PC-9 (cell line): ENCODE results near the gene S100A14. TPM values are rescaled to one million over a fixed set of nuclear protein-coding genes. Genes with fewer than 3 reads are reported as not detected.

ENCODE experiments used
- BruUV-seq: library from RNA; stranded (reverse); fragments of 400-500 nt; replicated peaks from 2 replicates; lab custom pipeline; 2021; lab: Mats Ljungman, UMichigan
- CTCF ChIA-PET: fragments of 300-600 bp; sonication (Branson Sonifier 250); formaldehyde crosslinking; loops from one replicate; lab custom pipeline; 2022; ENCODE audit warnings: antibody characterized with exemption; lab: Charles Lee
- POLR2A ChIA-PET: fragments of 300-600 bp; sonication (Branson Sonifier 250); formaldehyde crosslinking; loops from one replicate; lab custom pipeline; 2022; ENCODE audit warnings: antibody characterized with exemption; ENCODE audit not compliant: unreplicated experiment; lab: Charles Lee
- DNase-seq, 2 experiments: peaks; one replicate each; pipeline versions ENCODE4 v3.0.0 to v3.0.0-alpha.2; 2015 to 2022; ENCODE audit warnings: mixed read lengths in 1 of 2
- H2AFZ ChIP-seq: fragments of 200-600 bp; sonication (generic); 2 replicates; pipeline ENCODE4 v1.8.1; 2017; ENCODE audit warnings: antibody characterized with exemption
- H3F3A ChIP-seq: fragments of 200-600 bp; sonication (generic); 2 replicates; pipeline ENCODE4 v1.8.1; 2017; ENCODE audit warnings: antibody characterized with exemption, mild to moderate bottlenecking, low read depth; ENCODE audit not compliant: insufficient read depth
- H3K27ac ChIP-seq: fragments of 200-600 bp; sonication (generic); 2 replicates; pipeline ENCODE4 v1.6.1; 2016; ENCODE audit warnings: mixed run types
- H3K27me3 ChIP-seq: fragments of 200-600 bp; sonication (generic); 2 replicates; pipeline ENCODE4 v1.6.1; 2016; ENCODE audit warnings: low read depth, mixed run types; ENCODE audit not compliant: insufficient read depth
- H3K36me3 ChIP-seq: fragments of 200-600 bp; sonication (generic); 2 replicates; pipeline ENCODE4 v1.6.1; 2016; ENCODE audit warnings: low read depth, mixed run types
- H3K4me1 ChIP-seq: fragments of 200-600 bp; sonication (generic); replicated peaks from 2 replicates; pipeline ENCODE4 v1.6.1; 2016; ENCODE audit warnings: mixed run types; ENCODE audit not compliant: insufficient read depth
- H3K4me2 ChIP-seq: fragments of 200-600 bp; sonication (generic); 2 replicates; pipeline ENCODE4 v1.6.1; 2017; ENCODE audit warnings: mixed run types
- H3K4me3 ChIP-seq: fragments of 200-600 bp; sonication (generic); 2 replicates; pipeline ENCODE4 v1.6.1; 2016; ENCODE audit warnings: mixed run types
- H3K79me2 ChIP-seq: fragments of 200-600 bp; sonication (generic); 2 replicates; pipeline ENCODE4 v1.6.1; 2017; ENCODE audit warnings: low read depth, mixed run types
- H3K9me2 ChIP-seq: fragments of 200-600 bp; sonication (generic); 2 replicates; pipeline ENCODE4 v1.8.1; 2017; ENCODE audit warnings: mild to moderate bottlenecking; ENCODE audit not compliant: insufficient read depth
- H3K9me3 ChIP-seq: fragments of 200-600 bp; sonication (generic); 2 replicates; pipeline ENCODE4 v1.8.1; 2016; ENCODE audit warnings: low read depth; ENCODE audit not compliant: insufficient read depth
- H4K20me1 ChIP-seq: fragments of 200-600 bp; sonication (generic); 2 replicates; pipeline ENCODE4 v1.8.1; 2017; ENCODE audit not compliant: insufficient read depth
- EZH2 ChIP-seq: fragments of 200-600 bp; sonication (generic); IDR thresholded peaks from 2 replicates; pipeline ENCODE4 v1.8.0; 2017; ENCODE audit warnings: antibody characterized with exemption, low read depth
- intact Hi-C: fragments of 100-400 bp; cut with micrococcal nuclease; formaldehyde crosslinking; loops from one replicate; pipeline ENCODE4 v1.10.0; 2022; ENCODE audit not compliant: unreplicated experiment
- total RNA-seq: library from RNA; stranded (reverse); gene quantifications from 2 replicates; pipeline ENCODE4 v1.2.3, GENCODE V29; 2021
- TF ChIP-seq, protein P1 (sequence below): fragments of 200-600 bp; sonication (generic); conservative IDR thresholded peaks from 2 replicates; pipeline ENCODE4 v1.6.1; 2017; ENCODE audit warnings: mixed run types, antibody characterized with exemption, mild to moderate bottlenecking, moderate library complexity

Gene S100A14
- total RNA-seq, 1 experiment from 2014 or later, result 411 TPM

DNA sequence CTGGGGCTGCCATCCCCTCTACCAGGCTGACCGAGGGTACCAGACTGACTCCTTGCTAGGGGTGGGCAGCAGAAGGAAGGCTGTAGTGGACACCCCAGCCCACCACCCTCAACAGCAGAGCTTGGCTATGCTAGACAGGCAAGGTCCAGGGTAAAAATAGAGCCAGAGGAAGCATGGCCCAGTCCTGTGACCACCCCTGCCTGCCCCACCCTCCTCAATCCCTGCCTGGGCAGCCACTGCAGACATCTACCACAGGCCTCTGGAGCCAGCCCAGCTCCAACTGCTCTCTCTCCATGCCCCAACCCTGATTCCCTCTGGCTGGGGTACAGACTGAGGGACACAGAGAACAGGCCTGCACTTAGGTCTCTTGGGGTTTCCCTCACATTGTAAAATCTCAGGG lies 13.8 kb upstream of the S100A14 start:
- H3K4me1 ChIP-seq, result peaks cover 28% of the 10 kb centered on the region
- ChIA-PET POLR2A (no interaction called here), CTCF (no interaction called here)
- no peaks in the 10 kb centered on the region for H3K9me3 ChIP-seq
- no peak overlapping the region for H3K27ac ChIP-seq
- no peaks in the 10 kb centered on the region for H3K27me3 ChIP-seq
- peaks cover 21% of the 10 kb centered on the region for H3F3A ChIP-seq
- H4K20me1 ChIP-seq, result no peaks in the 10 kb centered on the region
- no peak for TF ChIP-seq EZH2
- TF ChIP-seq, protein P1, sequence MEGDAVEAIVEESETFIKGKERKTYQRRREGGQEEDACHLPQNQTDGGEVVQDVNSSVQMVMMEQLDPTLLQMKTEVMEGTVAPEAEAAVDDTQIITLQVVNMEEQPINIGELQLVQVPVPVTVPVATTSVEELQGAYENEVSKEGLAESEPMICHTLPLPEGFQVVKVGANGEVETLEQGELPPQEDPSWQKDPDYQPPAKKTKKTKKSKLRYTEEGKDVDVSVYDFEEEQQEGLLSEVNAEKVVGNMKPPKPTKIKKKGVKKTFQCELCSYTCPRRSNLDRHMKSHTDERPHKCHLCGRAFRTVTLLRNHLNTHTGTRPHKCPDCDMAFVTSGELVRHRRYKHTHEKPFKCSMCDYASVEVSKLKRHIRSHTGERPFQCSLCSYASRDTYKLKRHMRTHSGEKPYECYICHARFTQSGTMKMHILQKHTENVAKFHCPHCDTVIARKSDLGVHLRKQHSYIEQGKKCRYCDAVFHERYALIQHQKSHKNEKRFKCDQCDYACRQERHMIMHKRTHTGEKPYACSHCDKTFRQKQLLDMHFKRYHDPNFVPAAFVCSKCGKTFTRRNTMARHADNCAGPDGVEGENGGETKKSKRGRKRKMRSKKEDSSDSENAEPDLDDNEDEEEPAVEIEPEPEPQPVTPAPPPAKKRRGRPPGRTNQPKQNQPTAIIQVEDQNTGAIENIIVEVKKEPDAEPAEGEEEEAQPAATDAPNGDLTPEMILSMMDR, result no peak
- H3K4me2 ChIP-seq, result no peak overlapping the region
- no peak overlapping the region for H2AFZ ChIP-seq
- H3K79me2 ChIP-seq, result peaks cover 29% of the 10 kb centered on the region
- DNase-seq, result no peak
- BruUV-seq, result no TSS peak
- no peaks in the 10 kb centered on the region for H3K9me2 ChIP-seq
- H3K4me3 ChIP-seq, result no peak overlapping the region
- intact Hi-C loops, result no loop called here
- H3K36me3 ChIP-seq, result no peaks in the 10 kb centered on the region; the same call in 1 of the 2 replicates

DNA sequence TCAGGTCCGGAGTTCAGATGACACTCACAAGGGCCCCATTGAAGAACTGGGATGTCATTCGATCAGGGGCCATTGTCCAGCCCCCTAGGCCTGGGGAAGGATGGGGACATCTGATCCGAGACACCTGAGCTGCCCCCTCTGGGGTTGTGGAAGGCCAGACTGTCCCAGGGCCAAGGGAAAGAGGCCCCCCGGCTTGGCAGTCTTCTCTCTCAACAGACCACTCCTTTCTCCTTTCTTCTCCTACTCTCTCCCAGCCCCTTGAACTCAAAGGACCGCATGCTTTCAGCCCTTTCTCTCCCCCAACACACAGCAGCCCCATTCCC lies 13.2 kb upstream of the S100A14 start:
- Histone ChIP-seq H3K4me2 (no peak overlapping the region), H3K9me3 (no peaks in the 10 kb centered on the region), H3K4me3 (no peak overlapping the region), H3K27ac (no peak overlapping the region), H3F3A (peaks cover 21% of the 10 kb centered on the region), H3K27me3 (no peaks in the 10 kb centered on the region), H3K79me2 (peaks cover 29% of the 10 kb centered on the region), H3K9me2 (no peaks in the 10 kb centered on the region), H3K4me1 (peaks cover 35% of the 10 kb centered on the region), H2AFZ (no peak overlapping the region), H3K36me3 (peaks cover 1% of the 10 kb centered on the region; the same call in 1 of the 2 replicates), H4K20me1 (no peaks in the 10 kb centered on the region)
- DNase-seq, result no peak
- BruUV-seq, result no TSS peak
- POLR2A ChIA-PET, result no interaction called here
- CTCF ChIA-PET, result interaction anchor here (0.6 kb wide), 1 partner anchor 663 kb away, joined by 4 read pairs; no protein-coding TSS in a partner anchor
- intact Hi-C loops, result no loop called here
- no peak for TF ChIP-seq EZH2
- TF ChIP-seq, protein P1, result no peak

DNA sequence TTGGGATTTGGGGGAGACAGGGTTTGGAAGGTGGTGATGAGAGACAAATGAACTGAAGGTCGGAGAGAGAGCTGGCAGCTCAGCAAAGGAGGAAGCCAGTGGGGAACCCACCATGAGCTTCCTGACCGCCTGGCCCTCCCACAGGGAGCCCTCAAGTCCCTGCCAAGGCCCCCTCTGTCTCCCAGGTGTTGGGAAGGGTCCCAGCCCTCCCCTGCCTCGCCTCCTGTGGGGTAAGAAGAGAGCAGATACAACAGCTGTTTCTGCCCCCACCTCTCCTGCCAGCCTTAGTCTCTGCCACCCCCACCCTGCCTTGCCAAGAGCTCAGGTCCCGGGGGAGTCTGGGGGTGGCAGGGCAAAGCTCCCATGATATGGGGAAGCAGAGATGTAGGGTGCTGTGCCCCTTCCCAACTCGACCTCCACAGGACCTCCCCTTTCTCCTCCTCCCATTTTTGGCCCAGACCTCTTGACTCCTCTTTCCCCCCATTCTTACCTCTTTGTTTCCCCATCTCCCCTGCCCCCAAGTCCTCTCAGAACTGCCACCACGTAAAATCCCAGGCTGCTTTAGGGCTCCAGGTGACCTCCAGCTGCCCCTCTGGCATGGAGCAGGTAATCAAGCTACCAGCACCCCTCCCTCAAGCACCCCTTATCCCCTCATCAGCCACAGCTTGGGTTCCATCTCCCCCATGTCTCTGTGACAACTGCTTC lies 12.7 kb upstream of the S100A14 start:
- Histone ChIP-seq H3K9me3 (no peaks in the 10 kb centered on the region), H4K20me1 (no peaks in the 10 kb centered on the region), H3K4me1 (peaks cover 37% of the 10 kb centered on the region), H3F3A (peaks cover 17% of the 10 kb centered on the region), H3K27me3 (no peaks in the 10 kb centered on the region), H3K9me2 (no peaks in the 10 kb centered on the region), H2AFZ (no peak overlapping the region), H3K4me2 (no peak overlapping the region), H3K36me3 (peaks cover 6% of the 10 kb centered on the region; the same call in 1 of the 2 replicates), H3K4me3 (no peak overlapping the region), H3K79me2 (peaks cover 31% of the 10 kb centered on the region), H3K27ac (no peak overlapping the region)
- no peak for DNase-seq
- intact Hi-C loops, result no loop called here
- BruUV-seq, result no TSS peak
- CTCF ChIA-PET, result interaction anchor here (0.6 kb wide), 1 partner anchor 663 kb away, joined by 4 read pairs; no protein-coding TSS in a partner anchor
- POLR2A ChIA-PET, result interaction anchor here (2.3 kb wide), 1 partner anchor 16 kb away, joined by 32 read pairs; the partner anchor contains the start of gene S100A16
- no peak for TF ChIP-seq EZH2
